CD4-positive, alpha-beta T cell treated with Interleukin-12 subunit alpha and Interleukin-12 subunit beta, for 1 hour (primary cell): ENCODE results near the gene AP2A1.
A peak's percentile ranks its signal among the peaks of the same experiment; 100 is the strongest.

Experiments
- DNase-seq: peaks from one replicate; pipeline ENCODE4 v3.0.0-alpha.2; 2020

AP2A1 gene

DNA sequence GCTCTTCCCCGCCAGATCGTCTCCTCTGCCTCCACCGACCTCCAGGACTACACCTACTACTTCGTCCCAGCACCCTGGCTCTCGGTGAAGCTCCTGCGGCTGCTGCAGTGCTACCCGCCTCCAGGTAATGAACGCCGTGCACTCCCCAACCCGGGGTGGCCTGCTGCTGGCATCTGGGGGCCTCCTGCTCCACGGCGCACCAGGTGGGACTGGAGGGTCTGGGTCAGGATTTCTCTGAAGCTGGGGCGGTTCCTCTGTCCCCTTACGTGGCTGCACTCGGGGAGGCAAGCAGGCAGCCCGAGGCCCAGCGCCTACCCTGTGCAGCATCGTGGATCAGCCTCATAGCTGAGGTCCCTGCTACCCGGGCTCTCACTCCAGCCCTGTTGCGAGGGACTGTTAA is 28.8 kb downstream of the AP2A1 start:
- no peak for DNase-seq

DNA sequence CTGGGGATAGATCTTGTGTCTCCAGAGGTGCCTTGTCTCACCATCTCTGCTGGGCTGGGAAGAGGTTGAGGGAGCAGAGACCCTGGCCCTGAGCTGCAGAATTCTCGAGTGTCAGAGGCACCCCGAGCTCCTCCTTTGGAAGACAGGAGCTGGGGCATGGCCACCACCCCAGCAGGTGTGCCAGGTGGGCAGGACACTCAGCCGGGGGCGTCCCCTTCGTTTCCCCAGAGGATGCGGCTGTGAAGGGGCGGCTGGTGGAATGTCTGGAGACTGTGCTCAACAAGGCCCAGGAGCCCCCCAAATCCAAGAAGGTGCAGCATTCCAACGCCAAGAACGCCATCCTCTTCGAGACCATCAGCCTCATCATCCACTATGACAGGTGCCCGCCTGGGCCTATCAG is 31.8 kb downstream of the AP2A1 start:
- no peak for DNase-seq

DNA sequence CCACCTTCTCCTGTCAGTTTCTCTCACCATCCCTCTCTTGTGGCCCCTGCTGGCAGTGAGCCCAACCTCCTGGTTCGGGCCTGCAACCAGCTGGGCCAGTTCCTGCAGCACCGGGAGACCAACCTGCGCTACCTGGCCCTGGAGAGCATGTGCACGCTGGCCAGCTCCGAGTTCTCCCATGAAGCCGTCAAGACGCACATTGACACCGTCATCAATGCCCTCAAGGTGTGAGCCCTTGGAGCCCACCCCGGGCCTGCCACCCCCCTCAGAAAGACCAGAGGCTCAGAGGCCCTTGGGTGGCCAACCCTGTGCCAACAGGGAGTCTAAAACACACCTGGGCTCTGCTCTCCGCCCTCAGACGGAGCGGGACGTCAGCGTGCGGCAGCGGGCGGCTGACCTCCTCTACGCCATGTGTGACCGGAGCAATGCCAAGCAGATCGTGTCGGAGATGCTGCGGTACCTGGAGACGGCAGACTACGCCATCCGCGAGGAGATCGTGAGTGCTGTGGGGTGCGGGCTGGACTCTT is 32.5 kb downstream of the AP2A1 start:
- DNase-seq = no peak

DNA sequence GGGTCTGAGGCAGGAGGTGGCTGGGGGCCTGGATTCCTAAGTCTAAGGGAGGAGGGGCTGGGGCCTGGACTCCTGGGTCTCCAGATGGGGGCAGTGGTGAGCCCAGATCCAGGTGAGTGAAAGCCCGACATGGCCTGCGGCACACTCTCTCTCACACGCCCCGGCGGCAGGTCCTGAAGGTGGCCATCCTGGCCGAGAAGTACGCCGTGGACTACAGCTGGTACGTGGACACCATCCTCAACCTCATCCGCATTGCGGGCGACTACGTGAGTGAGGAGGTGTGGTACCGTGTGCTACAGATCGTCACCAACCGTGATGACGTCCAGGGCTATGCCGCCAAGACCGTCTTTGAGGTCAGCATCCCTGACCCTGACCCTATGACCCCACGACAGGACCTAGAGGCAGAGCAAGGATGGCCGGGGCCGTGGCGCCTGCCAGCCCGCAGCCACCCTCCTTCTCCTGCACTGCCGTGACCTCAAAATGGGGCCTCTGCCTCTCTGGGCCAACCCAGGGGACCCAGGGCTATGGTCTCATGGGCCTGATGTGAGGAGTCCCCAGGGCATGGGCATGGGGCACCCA is 33.1 kb downstream of the AP2A1 start:
- no peak for DNase-seq

DNA sequence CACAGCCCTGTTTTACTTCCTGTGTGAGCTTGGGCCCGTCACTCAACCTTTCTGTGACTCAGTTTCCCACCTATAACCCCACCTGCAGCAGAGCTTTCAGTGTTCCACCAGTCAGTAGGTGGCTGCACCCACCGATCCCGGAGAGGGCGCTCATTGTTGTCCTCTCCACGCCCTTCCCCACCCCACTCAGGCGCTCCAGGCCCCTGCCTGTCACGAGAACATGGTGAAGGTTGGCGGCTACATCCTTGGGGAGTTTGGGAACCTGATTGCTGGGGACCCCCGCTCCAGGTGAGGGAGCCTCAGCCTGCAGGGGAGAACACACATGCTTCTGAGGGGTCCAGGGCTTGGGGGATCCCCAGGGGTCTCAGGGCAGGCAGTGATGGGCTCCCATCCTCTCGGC is 34.0 kb downstream of the AP2A1 start:
- no peak for DNase-seq

DNA sequence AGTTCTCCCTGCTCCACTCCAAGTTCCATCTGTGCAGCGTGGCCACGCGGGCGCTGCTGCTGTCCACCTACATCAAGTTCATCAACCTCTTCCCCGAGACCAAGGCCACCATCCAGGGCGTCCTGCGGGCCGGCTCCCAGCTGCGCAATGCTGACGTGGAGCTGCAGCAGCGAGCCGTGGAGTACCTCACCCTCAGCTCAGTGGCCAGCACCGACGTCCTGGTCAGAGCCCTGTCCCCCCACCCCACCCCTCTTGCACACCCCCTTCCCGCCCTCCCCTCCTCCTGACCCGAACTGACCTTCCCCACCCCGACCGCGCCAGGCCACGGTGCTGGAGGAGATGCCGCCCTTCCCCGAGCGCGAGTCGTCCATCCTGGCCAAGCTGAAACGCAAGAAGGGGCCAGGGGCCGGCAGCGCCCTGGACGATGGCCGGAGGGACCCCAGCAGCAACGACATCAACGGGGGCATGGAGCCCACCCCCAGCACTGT is 34.6 kb downstream of the AP2A1 start:
- no peak for DNase-seq

DNA sequence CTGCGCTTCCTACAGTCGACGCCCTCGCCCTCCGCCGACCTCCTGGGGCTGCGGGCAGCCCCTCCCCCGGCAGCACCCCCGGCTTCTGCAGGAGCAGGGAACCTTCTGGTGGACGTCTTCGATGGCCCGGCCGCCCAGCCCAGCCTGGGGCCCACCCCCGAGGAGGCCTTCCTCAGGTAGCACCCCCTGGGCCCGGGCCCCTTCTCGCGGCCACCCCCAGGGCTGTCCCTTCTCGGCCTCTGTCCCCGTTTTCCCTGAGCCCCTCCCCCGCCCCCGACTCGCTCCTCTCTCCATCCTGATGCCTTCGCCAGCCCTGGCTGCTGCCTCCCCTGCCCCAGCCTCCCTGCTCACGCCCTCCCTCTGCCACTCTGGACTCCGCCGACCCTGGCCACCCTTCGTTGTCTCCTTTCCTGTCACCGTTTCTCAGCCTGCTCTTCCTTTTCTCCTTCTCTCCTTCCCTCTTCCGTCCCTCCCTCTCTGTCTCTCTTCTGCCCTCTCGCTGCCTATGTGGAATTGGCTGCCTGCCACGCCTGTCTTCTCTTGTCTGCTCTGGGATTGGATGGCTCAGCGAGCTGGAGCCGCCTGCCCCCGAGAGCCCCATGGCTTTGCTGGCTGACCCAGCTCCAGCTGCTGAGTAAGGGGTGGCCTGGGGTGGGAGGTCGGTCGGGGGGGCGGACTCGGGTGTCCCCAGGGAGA is 35.3 kb downstream of the AP2A1 start:
- DNase-seq = no peak

DNA sequence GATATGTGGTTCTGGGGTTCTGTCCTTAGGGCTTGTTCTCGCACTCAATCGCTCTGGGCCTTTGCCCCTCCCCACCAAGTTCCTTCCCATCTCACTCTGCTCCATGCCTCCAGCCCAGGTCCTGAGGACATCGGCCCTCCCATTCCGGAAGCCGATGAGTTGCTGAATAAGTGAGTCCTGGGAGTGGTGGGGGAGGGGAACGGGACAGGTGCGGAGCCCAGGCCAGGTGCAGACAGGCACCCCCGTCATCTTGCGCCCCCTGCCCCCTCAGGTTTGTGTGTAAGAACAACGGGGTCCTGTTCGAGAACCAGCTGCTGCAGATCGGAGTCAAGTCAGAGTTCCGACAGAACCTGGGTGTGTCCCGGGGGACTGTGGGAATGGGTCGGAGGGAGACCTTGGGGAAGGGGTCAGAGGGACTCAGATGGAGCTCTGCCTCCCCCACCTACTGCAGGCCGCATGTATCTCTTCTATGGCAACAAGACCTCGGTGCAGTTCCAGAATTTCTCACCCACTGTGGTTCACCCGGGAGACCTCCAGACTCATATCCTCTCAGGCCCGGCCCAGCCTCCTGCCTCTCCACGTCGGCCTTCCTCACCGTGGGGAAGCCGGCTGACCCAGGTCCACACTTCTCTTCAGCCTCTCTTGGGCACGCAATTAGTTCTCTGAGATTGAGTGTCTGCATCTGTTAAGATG is 36.2 kb downstream of the AP2A1 start:
- DNase-seq = no peak

DNA sequence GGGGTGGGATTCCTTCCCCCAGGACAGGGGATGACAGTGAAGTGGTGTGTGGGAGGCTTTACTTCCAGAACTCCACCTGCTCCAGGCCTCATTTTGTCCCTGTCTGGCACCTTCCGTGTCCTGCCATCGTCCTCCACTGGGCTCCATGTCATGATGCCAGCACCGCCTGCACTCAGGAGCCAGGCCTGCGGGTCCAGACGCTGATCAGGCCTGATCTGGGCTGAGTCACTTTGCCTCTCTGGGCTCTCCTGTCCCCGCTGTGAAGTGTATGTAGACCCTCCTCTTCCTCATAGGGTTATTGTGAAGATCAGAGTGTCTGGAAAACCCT is 36.7 kb downstream of the AP2A1 start:
- DNase-seq = no peak

DNA sequence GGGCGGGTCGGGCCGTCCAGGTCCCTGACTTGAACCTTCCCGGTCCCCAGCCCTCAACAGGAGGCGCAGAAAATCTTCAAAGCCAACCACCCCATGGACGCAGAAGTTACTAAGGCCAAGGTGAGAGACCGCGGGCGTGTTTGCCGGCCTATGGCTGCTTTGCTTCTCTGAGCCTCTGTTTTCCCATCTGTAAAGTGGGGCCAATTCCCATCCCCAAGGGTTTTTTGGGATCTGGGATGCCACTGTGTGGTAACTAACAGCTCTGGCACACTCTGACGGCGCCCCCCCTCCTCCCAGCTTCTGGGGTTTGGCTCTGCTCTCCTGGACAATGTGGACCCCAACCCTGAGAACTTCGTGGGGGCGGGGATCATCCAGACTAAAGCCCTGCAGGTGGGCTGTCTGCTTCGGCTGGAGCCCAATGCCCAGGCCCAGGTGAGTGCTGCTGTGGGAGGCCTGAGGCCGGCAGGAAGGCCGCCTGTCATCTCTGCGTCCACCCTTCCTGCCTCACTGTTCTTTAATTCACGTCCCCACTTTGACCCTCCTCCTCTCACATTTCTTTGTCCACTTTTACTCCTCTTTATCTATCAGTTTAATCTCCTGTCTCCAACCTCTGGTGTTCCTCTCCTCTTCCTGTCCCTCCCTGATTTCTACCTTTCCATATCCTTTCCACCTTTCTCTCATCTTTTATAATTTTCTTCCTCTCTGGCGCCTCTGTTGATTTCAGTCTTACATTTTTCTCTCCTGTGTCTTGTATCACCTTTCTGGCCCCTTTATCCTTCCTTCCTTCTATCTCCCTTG is 39.2 kb downstream of the AP2A1 start:
- no peak for DNase-seq

DNA sequence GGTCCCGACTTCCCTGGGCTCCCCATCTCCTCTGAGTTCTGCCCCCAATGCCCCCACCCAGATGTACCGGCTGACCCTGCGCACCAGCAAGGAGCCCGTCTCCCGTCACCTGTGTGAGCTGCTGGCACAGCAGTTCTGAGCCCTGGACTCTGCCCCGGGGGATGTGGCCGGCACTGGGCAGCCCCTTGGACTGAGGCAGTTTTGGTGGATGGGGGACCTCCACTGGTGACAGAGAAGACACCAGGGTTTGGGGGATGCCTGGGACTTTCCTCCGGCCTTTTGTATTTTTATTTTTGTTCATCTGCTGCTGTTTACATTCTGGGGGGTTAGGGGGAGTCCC is 39.8 kb downstream of the AP2A1 start:
- no peak for DNase-seq

DNA sequence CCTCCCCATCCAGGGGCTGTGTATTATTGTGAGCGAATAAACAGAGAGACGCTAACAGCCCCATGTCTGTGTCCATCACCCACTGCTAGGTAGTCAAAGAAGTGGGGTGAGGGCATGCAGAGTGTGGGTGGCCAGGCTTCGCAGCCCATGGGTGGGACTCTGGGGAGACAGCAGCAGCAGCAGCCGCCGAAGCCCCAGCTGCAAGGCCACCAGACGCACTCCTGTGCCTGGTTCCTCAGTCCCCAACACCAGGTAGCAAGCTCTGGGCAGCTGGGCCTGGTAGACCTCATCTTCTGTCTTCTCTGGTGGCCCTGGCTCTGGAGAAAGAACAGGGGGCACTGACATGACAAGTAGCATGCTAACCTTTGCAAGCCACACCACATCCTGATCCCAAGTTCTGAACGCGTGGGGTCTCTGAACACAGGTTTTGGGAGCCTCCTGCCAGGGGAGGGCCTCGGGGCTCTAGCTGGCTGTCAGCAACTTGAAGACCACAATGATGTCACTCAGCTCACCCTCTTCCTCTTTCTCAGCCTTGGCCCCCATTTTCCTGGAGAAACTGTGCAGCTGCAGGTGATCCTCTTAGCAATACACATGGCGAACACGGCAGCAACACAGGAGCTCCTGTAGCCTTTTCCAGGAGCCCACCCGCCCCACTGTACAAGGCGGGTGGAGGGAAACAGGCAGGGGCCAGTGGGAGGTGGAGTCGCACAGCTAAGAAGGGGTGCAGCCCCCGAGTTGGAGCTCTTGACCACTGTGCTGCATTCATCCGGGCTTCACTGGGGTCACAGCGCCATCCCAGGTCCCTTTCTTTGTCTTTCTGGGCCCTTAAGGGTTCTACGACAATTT is 40.5 kb downstream of the AP2A1 start:
- no peak for DNase-seq

DNA sequence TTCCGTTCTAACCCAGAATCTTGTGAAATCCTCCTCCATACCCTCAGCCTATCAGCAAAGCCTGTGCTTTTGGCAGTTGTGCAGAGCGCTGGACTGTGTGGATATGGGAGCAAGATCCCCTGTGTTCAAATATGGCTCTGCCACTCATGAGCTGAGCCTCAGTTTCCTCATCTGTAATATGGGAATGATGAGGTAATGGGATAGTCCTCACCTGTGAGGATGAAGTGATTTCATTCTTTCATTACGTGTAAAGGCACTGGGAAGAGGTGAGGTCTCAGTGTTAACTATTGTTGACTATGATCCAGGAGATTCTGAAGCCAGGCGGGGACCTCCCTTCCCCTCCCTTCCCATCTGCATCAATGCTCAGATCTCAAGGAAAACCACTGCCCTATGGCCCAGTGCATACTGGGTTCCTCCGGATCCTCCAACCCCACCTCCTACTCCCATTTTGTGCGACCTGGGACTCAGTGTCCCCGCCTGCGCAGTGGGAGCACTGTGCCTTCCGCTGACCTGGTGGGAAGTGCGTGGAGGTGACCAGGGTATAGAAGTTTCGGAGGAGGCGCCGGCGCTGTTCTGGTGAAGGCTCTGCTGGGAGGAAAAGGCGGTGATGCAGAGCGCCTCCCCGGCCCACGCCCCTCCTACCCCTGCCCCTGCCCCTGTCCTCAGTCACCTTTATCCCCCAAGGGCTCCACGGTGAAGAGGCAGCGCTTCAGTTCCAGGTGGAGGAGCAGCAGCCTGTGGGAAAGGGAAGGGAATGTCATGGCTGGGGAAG is 41.3 kb downstream of the AP2A1 start:
- no peak for DNase-seq

DNA sequence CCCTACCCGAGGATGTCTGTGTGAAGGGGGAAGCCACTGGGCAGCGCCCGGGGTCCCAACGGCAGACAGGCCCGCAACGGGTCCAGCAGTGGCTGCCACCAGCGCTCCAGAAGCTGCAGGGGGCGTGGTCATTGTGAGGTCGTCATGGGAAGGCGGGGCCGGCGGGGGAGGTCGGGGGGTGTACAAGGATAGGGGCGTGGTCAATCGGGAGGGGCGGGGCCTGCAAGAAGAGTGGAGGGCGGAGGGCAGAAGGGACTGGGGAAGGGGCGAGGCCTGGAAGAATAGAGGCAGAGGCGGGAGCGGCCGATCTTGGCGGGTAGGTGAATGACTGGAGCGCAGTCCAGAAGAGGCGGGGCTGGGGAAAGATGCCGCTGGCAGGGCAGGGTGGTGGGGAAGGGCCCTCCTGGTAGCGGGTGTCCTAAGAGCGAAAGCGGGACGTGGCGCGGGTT is 41.9 kb downstream of the AP2A1 start:
- peak; percentile 92 for DNase-seq

DNA sequence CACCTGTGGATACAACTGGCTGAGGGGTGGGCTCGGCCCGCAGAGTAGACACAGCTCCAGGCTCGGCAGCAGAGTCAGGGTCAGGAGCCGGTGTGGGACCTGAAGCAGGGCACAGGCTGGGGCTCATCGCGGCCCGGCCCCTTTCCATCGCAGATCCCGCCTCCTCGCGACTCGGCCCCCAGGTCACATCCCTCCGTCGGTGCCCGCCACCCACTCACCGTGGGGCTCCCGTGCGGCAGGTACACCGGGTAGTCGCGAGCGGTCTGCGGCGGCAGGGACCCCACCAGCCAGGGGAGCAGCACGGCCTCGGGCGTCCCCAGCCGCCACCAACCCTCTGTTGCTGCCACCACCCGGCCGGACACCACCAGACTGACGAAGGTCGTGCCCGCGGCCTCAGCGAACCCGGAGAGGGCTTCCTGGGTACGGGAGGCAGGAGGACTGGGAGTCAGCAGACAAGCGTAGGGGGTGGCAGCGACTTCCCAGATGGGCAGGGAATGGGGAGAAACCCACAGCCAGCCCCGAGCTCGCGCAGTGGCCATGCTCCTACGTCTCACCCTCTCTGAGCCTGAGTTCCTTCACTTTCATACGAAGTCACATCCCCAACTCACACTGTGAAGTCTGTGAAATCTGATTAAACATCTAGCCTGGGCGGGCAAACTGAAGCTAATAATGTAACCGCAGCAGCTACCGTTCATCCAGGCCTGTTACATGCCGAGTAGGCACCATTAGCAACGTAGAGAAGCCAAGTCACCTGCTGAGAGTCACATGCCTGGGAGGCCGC is 42.5 kb downstream of the AP2A1 start:
- DNase-seq = peak; percentile 70

DNA sequence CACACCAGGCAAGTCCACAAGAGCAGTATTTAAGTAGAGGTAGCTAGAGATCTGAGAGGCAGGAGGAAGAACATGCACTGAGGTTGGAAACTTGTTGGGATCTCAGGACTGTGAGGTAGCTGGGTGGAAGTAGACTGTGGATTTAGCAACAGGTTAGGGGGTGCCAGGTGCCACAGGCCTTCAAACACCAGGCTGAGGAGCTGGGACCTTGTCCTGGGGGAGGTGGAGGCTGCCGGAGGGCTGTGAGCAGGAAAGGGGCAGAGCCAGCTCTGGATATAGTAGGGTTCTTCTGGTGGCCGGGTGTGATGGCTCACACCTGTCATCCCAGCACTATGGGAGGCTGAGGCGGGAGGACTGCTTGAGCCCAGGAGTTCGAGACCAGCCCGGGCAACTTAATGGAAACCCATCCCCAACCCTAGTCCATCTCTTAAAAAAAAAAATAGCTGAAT is 43.2 kb downstream of the AP2A1 start:
- DNase-seq = no peak

DNA sequence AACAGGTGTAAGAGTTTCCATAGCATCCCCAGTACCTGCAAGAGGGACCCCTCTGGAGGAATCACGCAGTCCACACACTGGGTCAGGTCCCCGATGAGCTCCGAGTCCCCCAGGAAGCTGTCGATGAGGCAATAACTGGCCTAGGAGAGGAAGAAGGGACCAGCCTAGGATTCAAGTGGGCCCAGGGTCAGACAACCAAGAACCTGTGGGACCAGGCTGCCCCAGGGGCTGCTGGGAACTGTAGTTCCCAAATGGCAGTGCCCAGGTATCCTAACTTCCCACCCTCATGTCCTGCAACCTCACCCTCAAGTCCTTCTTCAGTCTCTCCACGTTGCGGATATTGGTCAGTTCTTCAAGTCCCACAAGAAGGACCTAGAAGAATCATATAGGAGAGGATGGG is 44.5 kb downstream of the AP2A1 start:
- no peak for DNase-seq

DNA sequence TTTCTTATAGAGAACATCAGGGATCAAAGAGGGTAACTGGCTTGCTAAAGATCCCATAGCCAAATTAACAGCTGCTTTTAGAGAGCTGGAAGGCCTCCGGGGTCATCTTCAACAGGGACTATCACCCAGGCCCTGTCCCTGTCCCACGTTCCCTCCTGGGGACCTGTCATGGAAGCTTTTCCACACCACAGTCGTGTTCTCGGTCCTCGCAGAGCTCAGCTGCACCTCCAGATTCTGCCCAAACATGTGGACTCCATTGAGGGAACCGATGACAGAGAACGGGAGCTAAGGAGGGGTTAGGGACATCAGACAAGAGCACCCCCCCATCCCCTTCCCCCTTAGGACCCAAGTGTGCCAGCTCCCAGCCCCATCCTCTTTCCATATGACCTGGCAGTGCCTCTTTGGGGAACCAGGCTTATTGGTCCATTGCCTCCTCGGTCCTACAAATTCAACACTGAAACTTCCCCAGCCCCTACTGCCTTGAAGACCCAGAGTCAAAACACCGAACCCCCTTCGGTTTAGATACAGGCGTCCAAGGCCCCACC is 45.7 kb downstream of the AP2A1 start:
- no peak for DNase-seq

DNA sequence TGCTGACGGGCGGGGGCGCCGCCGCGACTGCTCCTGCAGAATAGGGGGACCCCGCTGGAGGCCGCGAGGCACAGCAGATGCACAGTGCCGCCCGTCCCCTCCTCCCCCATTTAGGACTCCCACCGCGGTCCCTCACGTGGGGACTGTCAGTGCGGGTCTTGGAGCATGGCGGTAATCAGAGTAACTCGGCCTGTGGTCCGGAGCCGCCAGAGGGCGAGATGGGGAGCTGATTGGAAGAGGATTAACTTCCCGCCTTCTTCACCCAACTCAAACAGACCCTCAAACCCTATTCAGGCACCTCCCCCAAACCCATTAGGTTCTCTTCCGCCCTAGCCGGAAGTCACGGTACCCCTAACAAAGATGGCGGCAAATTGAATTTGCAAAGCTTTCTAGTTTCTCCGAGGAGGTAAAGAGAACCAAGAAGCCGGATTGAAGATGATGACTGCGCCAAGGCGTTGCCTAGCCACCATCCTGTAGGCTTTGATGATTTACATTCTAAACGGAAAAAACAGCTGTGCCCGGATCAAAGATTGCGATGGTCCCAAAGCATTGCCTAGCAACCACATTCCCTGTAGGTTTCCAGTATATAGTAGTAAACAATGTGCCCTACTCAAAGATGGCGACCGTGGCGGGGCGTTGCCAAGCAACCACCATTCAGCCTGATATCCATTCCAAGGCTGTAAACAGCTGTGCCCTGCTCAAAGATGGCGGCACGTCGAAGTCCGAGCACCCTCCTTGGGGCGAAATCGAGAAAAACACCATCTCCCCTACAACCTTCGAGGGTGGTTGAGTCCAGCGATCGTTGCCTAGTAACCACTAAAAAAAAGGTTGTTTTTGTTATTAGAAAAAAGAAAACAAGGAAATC is 46.4 kb downstream of the AP2A1 start, which contains the start of gene FUZ:
FUZ (minus strand) TSS at position 296 of the 865 bp plus-strand sequence; CDS start at position 110, 186 bp downstream.
- DNase-seq = peak; percentile 98
